Activated T-cell treated with anti-CD3 and anti-CD28 coated beads, Interleukin-2, amount 50 U/mL, for 4 hours (primary cell): Measurements from ENCODE around the gene LIPC. TPM values are rescaled to one million over a fixed set of nuclear protein-coding genes. Genes with fewer than 3 reads are reported as not detected.

Experiments
- ATAC-seq, 2 donors: fragments of 200-7000 bp; cut with Tn5 transposase; one replicate each; pipeline ENCODE4 v1.10.0; 2021
- DNase-seq: peaks from one replicate; pipeline ENCODE4 v3.0.0-alpha.2; 2020
- H3K27me3 Mint-ChIP-seq: one replicate; pipeline ENCODE4 v1.8.0; 2021; ENCODE audit warnings: low read depth, mixed read lengths
- H3K36me3 Mint-ChIP-seq: one replicate; pipeline ENCODE4 v1.8.0; 2022; ENCODE audit warnings: mixed read lengths; ENCODE audit not compliant: insufficient read depth
- H3K4me1 Mint-ChIP-seq: one replicate; pipeline ENCODE4 v1.8.0; 2021; ENCODE audit warnings: low read depth, mixed read lengths
- H3K4me3 Mint-ChIP-seq: one replicate; pipeline ENCODE4 v1.8.0; 2021; ENCODE audit warnings: mild to moderate bottlenecking, moderate library complexity, mixed read lengths
- H3K9me3 Mint-ChIP-seq: one replicate; pipeline ENCODE4 v1.8.0; 2021; ENCODE audit warnings: mixed read lengths
- total RNA-seq, 3 donors: library from RNA; stranded (reverse); gene quantifications; one replicate each; pipeline ENCODE4 v1.2.1, GENCODE V29; 2021

Gene LIPC
- total RNA-seq, 3 donors from 2014 or later = 0.28 TPM; not detected in 2

DNA sequence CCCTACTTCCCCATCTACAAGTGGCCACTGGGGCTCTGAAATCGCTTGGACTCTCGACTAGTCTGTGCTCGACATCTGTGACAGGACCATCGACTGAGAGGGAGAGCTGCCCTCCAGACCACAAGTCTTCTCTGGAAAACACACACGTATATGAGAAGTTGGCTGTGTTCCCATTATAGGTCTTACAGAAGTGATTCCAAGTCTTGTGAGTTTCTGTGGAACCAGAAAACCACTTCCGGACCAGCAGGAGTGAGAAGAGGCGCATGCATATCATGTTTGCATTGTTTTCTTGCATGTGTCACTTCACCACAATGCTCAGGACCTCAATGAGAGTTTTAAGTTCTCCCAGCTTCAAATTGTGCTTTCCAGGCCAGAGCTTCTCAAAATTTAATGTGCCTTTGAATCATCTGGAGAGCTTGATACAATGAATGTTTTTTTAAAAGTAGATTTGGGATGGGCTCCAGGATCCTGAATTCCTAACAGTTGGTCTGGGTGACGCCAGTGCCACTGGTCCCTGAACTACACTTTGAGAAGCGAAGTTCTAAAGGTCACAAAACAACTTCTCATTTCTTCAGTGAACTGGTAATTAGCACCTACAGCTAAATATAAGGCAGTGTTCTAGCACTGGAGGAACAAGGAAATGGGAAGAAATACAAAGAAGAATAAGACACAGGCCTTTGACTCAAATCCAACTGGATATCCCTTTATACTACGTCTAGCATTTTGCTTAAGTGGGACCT, 15.7 kb downstream of the LIPC start:
- H3K4me3 Mint-ChIP-seq = no peak overlapping the region
- ATAC-seq = peak; percentile 43 to 48

DNA sequence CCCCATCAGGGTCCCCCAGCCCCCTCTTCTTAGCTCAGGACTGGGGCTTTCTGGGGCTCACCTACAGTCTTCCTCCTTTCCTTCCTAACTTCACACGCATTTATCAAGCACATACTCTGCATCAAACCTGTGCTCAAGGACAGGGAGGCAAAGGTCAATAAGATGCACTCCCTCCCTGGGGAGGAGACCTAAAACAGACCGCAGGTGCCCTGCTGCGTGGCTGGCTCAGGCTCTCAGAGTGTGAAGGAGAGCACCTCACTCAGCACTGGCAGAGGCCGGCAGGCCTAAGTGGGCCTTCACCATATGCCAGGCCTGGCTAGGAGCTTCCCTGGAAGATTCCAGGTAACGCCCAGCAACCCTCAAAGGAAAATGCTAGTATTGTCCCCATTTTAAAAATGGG, 16.5 kb downstream of the LIPC start:
- H3K4me1 Mint-ChIP-seq = peaks cover 3% of the 10 kb centered on the region
- no peak for DNase-seq
- H3K9me3 Mint-ChIP-seq = no peaks in the 10 kb centered on the region
- H3K27me3 Mint-ChIP-seq = no peaks in the 10 kb centered on the region
- no peak for ATAC-seq
- H3K36me3 Mint-ChIP-seq = no peaks in the 10 kb centered on the region
- no peak overlapping the region for H3K4me3 Mint-ChIP-seq

More for the DNA sequence above, 15.7 kb downstream of the LIPC start:
- Mint-ChIP-seq H3K27me3 (no peaks in the 10 kb centered on the region), H3K4me1 (peaks cover 3% of the 10 kb centered on the region), H3K9me3 (no peaks in the 10 kb centered on the region), H3K36me3 (no peaks in the 10 kb centered on the region)
- no peak for DNase-seq

DNA sequence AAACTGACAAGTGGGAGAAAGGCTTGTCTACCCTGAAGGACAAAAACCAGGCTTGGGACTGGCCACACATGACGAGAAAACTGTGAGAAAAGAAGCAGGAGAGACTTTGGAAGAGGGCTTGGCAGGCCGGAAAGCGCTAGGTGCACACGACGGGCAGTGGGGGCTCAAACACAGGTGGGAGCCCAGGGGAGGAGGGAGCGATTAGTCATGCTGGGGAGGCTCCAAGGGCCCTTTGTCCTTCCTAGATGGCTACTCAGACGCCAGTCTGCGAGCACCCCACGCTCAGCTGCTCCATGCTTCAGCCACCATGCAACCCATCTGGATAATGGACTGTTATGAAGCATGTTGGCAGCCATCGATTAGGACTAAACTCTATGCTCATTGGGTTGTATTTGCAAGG, 17.1 kb downstream of the LIPC start:
- Mint-ChIP-seq H3K9me3 (no peaks in the 10 kb centered on the region), H3K27me3 (no peaks in the 10 kb centered on the region)
- no peak for ATAC-seq

DNA sequence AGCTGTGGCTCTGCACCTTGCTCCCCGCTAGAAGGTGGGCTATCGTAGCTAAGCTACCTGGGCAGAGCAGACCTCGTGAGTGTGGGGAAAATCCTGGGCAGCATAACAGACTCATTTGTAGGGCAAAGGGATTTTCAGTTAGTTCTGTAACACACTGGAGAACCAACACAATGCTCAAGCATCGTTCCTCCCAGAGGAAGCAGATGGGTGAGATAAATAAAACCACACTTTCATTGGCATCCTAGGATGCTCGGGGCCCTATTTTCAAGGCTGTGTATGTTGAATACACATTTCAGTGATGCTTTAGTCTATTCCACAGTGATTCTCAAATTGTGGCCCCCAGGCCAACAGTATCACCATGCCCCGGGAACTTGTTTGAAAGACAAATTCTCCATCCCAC, 20.0 kb downstream of the LIPC start:
- Mint-ChIP-seq H3K9me3 (no peaks in the 10 kb centered on the region), H3K4me1 (peaks cover 15% of the 10 kb centered on the region), H3K36me3 (no peaks in the 10 kb centered on the region), H3K4me3 (no peak overlapping the region), H3K27me3 (no peaks in the 10 kb centered on the region)
- no peak for ATAC-seq
- no peak for DNase-seq

More for the DNA sequence above, 17.1 kb downstream of the LIPC start:
- no peaks in the 10 kb centered on the region for H3K4me1 Mint-ChIP-seq
- no peak overlapping the region for H3K4me3 Mint-ChIP-seq
- no peak for DNase-seq
- no peaks in the 10 kb centered on the region for H3K36me3 Mint-ChIP-seq

DNA sequence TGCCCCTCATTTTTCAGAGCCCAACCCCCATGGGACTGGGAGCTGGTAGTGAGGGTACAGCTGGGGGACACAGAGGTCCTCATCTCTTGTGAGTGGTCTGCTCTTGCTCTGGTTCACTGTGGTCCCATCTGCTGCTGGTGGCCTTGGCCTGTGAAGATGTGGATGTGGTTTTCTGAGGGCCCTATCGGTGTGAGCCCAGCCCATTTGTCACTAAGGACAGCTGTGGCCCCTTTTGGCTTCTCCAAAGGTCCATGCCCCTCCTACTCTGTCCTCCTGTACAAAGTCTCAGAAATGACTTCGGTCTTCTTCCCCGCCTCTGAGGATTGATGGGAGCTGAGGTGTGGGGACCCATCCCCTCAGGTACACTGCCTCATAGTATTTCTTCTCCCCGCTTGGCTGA, 21.0 kb downstream of the LIPC start:
- Mint-ChIP-seq H3K4me1 (peaks cover 21% of the 10 kb centered on the region), H3K27me3 (no peaks in the 10 kb centered on the region), H3K4me3 (no peak overlapping the region), H3K9me3 (no peaks in the 10 kb centered on the region), H3K36me3 (no peaks in the 10 kb centered on the region)
- DNase-seq = no peak
- ATAC-seq = no peak

DNA sequence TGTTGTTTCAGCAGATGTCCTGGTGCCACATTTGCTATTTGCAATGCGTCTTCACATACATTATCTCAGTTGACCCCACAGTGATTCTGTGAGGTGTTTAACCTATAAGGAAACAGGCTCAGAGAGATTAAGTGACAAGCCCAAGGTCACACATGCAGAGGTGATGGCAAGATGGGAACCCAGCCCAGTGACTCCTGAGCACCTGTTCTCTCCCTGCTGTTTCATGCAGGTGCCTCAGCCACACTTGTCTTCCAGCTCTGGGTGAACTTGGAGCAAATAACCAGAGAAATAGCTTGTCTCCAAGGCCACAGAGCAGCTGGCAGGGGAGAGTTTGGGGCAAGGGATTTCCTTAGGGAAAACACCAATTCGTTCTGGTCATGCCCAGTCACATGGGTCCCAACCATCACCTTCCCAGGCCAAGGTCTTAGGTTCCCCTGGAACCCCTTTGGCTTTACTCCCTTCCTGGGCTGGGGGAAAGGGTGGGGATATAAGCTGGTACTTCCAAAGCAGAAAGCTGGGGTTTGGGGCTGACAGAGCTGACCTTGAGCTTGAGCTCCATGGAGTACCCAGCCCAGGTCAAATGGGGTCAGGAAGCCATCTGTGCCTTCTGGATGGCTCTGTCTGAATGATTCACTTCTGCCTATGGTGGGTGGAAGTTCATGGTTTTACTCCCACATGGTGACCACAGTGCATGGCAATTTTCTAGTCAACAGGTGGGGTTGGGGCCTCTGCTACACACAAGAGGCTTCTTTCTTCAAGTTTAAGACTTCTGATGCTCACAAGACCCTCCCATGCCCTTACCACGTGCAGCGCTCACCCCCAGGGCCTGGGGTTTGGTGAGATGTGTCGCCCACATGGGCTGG, 22.4 kb downstream of the LIPC start:
- peak; percentile 9 for DNase-seq
- H3K4me1 Mint-ChIP-seq = peaks cover 35% of the 10 kb centered on the region

DNA sequence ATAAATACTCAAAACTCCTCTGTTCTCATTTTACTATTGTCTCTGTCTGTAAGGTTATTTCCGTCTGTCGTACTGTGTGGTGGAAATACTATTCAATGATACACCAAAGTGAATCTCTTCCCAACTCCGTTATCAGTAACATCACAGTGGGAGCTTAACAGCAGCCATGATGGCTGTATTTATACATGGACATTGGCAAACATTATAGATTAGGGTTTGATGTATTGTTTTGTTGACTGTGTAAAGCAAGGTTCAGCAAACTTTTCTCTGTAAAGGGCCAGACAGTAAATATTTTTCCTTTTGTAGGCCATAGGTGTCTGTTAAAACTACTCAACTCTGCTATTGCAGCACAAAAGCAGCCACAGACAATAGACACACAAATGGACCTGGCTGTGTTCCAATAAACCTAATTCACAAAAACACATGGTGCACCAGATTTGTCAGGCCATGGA, 23.2 kb downstream of the LIPC start:
- DNase-seq = no peak

More for the DNA sequence above, 22.4 kb downstream of the LIPC start:
- no peaks in the 10 kb centered on the region for H3K9me3 Mint-ChIP-seq
- no peaks in the 10 kb centered on the region for H3K27me3 Mint-ChIP-seq
- H3K36me3 Mint-ChIP-seq = no peaks in the 10 kb centered on the region
- no peak overlapping the region for H3K4me3 Mint-ChIP-seq
- ATAC-seq = peak; percentile 73 to 74

DNA sequence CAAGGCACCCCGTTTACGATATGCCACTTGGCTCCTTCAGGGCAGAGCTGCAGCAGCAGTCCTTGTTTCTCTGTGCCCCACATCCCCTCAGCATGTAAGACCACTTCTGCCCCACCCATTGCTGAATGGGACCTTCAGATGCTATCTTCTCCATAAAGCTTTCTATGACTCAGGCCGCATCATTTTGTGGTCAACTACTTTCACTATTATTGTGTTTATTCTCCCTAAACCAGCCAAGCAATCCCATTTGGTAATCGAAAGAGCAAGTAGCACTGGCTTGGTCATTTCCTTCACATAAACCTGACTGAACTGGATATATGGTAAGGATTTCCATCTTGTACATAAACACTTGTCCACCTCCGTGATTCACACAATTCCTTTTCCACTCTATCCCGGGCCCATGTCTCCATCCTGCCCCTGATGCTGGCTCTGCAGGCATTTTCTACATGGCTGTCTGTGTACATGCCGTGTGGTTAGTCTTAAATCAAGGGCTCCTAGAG, 25.7 kb downstream of the LIPC start:
- ATAC-seq (peak; percentile 72 to 81), DNase-seq (no peak)
- Mint-ChIP-seq H3K4me3 (no peak overlapping the region), H3K36me3 (no peaks in the 10 kb centered on the region), H3K27me3 (no peaks in the 10 kb centered on the region), H3K9me3 (no peaks in the 10 kb centered on the region), H3K4me1 (peaks cover 54% of the 10 kb centered on the region)

More for the DNA sequence above, 23.2 kb downstream of the LIPC start:
- peaks cover 41% of the 10 kb centered on the region for H3K4me1 Mint-ChIP-seq
- no peaks in the 10 kb centered on the region for H3K9me3 Mint-ChIP-seq
- H3K27me3 Mint-ChIP-seq = no peaks in the 10 kb centered on the region
- no peak for ATAC-seq
- H3K36me3 Mint-ChIP-seq = no peaks in the 10 kb centered on the region
- H3K4me3 Mint-ChIP-seq = no peak overlapping the region

DNA sequence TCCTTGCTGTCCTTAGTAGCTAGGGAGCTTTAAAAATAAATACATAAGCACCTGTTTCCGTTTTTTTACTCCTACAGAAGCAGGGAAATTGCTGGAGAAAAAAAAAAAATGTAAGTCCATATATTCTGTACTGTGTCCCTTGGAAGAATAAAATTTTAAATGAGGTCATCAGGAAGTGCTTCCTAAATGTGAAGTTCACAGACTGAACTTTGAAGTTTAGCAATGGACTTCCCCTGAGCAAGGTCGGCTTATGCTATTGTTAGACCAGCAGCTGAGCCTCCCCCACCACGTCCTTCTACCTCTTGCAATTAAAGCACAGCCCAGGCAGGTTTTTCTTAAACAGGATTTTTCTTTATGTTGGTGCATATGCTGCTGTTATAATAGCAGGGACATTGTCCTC, 26.3 kb downstream of the LIPC start:
- no peak overlapping the region for H3K4me3 Mint-ChIP-seq
- no peak for ATAC-seq

DNA sequence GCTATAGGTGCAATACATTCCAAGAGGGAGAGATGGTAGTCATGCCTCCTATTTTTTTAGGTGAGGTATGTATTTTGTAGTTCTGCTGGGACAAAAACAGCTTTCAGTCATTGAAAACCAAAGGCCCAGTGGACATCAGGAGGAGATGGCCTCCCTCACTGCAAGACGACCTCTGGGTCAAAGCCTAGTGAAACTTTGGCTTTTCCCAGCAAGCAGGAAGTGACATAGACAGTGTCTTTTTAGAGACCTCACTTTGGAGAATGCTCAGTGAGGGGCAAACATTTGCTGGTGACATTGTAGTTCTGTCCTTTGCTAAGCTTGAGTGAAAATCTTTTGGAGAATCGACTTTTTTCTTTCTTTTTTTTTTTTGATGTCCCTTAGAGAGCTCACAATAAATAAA, 27.3 kb downstream of the LIPC start:
- no peaks in the 10 kb centered on the region for H3K27me3 Mint-ChIP-seq
- no peak overlapping the region for H3K4me3 Mint-ChIP-seq
- peaks cover 67% of the 10 kb centered on the region for H3K4me1 Mint-ChIP-seq

More for the DNA sequence above, 26.3 kb downstream of the LIPC start:
- DNase-seq = no peak
- Mint-ChIP-seq H3K4me1 (peaks cover 58% of the 10 kb centered on the region), H3K9me3 (no peaks in the 10 kb centered on the region), H3K27me3 (no peaks in the 10 kb centered on the region), H3K36me3 (no peaks in the 10 kb centered on the region)

DNA sequence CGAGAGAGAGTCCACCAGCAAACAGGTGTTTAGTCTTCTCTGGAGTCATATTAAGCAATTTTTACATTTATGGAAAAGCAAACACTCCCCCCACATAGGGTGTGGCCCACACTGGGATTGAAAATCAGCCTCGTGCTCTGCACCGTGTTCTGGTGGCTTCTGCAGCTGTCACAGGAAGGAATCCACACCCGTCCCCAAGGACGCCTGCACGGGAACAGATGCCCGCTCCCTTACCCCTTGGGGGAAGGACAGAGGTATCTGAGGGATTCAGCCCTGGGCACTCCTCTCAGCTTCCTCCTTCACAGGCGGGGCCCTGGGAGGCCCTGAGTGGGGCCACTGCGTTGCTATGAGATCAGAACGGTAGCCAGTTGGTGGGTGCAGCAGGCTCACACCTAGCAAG, 27.8 kb downstream of the LIPC start:
- no peak for ATAC-seq
- no peak overlapping the region for H3K4me3 Mint-ChIP-seq
- H3K9me3 Mint-ChIP-seq = no peaks in the 10 kb centered on the region
- H3K36me3 Mint-ChIP-seq = no peaks in the 10 kb centered on the region
- DNase-seq = no peak
- peaks cover 64% of the 10 kb centered on the region for H3K4me1 Mint-ChIP-seq
- no peaks in the 10 kb centered on the region for H3K27me3 Mint-ChIP-seq

More for the DNA sequence above, 27.3 kb downstream of the LIPC start:
- DNase-seq (no peak), ATAC-seq (no peak)
- H3K9me3 Mint-ChIP-seq = no peaks in the 10 kb centered on the region
- no peaks in the 10 kb centered on the region for H3K36me3 Mint-ChIP-seq

DNA sequence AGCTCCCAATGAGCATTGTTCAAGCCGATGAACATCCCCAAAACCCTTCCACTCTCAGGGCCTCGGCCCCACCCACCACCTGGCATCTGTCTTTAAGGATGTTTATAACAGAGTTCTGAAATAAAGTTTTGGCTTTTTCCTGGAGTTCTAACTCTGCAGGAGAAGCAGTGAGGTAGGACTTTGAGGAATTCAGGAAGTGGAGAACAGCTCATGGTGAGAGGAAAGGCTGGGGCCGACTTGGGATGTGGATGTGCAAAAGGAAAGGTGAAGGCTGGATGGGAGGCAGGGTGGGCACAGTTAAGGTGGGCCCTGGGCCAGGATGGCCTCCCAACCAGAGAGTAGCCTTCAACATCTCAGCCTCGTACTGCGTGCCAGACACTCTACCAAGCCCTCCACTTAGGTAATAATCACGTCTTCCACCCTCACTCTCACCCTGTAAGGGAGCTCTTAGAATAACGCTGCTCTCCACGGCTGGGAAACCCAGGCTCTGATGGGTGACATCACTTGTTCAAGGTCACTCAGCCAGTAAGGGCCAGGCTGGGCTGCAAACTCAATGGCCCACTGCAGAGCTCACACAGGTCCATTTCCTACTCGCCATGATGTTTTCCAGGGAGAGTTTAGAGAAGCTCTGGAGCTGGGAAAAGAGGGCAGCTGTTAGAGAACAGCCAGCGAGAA, 28.5 kb downstream of the LIPC start:
- no peaks in the 10 kb centered on the region for H3K36me3 Mint-ChIP-seq
- H3K27me3 Mint-ChIP-seq = no peaks in the 10 kb centered on the region
- no peak for ATAC-seq
- peaks cover 61% of the 10 kb centered on the region for H3K4me1 Mint-ChIP-seq
- DNase-seq = no peak
- H3K9me3 Mint-ChIP-seq = no peaks in the 10 kb centered on the region
- H3K4me3 Mint-ChIP-seq = no peak overlapping the region

DNA sequence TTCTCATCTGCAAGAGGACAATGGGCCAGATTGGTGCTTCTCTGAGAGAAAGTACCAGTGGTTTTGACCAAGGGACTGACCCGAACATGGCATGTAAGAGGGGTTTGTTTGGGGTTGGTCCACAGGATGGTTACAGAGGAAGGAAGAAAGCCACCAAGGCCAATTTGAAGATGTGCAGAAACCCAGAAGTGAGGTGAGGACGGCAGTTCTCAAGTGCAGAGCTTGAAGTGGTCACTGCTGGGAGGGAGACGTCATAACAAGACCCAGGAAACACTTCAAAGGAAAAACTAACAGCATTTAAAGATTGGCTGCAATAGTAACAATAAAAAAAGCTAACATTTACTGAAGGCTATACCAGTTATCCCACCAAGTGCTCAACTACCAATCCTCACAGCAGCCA, 29.1 kb downstream of the LIPC start:
- H3K9me3 Mint-ChIP-seq = no peaks in the 10 kb centered on the region
- ATAC-seq (no peak), DNase-seq (no peak)
- H3K4me1 Mint-ChIP-seq = peaks cover 65% of the 10 kb centered on the region
- no peaks in the 10 kb centered on the region for H3K36me3 Mint-ChIP-seq
- no peaks in the 10 kb centered on the region for H3K27me3 Mint-ChIP-seq
- H3K4me3 Mint-ChIP-seq = no peak overlapping the region

DNA sequence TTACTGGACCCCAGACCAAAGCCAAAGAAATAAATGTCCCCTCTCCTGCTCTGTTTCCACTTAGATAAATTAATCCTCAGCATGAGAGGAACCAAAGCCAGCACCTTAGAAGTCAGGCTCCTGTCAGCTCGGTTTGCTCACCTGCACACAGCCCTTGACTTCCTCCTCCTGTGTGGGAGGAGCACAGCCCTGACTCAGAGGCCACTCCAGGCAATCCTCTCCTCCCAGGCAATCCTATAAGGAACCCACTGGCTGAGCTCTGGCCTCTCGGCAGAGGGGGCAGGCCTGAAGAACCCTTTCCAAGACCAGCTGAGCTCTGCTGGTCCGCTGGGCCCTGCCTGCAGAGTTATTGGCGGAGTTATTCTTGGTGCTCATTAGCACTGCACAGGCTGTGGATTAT, 30.8 kb downstream of the LIPC start:
- ATAC-seq (no peak), DNase-seq (no peak)
- Mint-ChIP-seq H3K27me3 (no peaks in the 10 kb centered on the region), H3K9me3 (no peaks in the 10 kb centered on the region), H3K4me1 (peaks cover 67% of the 10 kb centered on the region), H3K4me3 (no peak overlapping the region), H3K36me3 (no peaks in the 10 kb centered on the region)
